Mesothelial cell of epicardium (in vitro differentiated cells): ENCODE data around the gene MTERF2. TPM values are rescaled to one million over a fixed set of nuclear protein-coding genes. Genes with fewer than 3 reads are reported as not detected.
A peak's percentile ranks its signal among the peaks of the same experiment; 100 is the strongest.

Experiments
- DNase-seq, 2 experiments: peaks; one replicate each; pipeline ENCODE4 v3.0.0; 2021; ENCODE audit warnings: low spot score in 2 of 2; ENCODE audit not compliant: unreplicated experiment in 2 of 2
- H3K27ac Mint-ChIP-seq: 2 replicates; pipeline ENCODE4 v1.8.0; 2021; ENCODE audit warnings: mixed read lengths
- H3K27me3 Mint-ChIP-seq: 2 replicates; pipeline ENCODE4 v1.8.0; 2021; ENCODE audit warnings: low read depth, mixed read lengths
- H3K36me3 Mint-ChIP-seq: 2 replicates; pipeline ENCODE4 v1.8.0; 2021; ENCODE audit warnings: mixed read lengths
- H3K4me1 Mint-ChIP-seq: 2 replicates; pipeline ENCODE4 v1.8.0; 2021; ENCODE audit warnings: mixed read lengths
- H3K4me3 Mint-ChIP-seq: 2 replicates; pipeline ENCODE4 v1.8.0; 2021; ENCODE audit warnings: mild to moderate bottlenecking, moderate library complexity, mixed read lengths
- H3K9me3 Mint-ChIP-seq: 2 replicates; pipeline ENCODE4 v1.8.0; 2021; ENCODE audit warnings: mixed read lengths
- total RNA-seq: library from RNA; stranded (reverse); gene quantifications from 3 replicates; pipeline ENCODE4 v1.2.1, GENCODE V29; 2021
- TF ChIP-seq, protein P1 (sequence below): fragments of 200-600 bp; sonication (generic); IDR thresholded peaks from one replicate; pipeline ENCODE4 v1.5.0; 2021; ENCODE audit warnings: antibody characterized with exemption; ENCODE audit not compliant: unreplicated experiment

MTERF2 gene
- total RNA-seq, 1 donor from 2014 or later = 24.5 TPM

DNA sequence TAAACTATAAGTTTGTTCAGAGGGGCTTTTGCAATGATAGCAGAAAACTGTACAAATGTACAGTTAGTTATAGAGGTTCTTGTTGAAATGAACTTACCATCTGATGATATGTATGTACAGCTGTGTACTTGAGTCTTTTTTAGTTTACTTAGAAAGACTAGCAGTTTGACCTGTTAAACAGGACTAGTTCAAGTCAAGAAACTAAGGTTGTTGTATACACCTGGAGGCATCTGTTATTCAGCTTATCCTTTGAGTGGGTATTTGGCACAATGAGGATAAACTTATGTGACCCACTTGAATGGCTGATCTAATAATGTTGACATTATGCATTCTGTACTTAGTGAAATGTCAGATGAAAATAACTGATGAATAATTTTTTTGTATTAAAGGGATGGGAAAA is 13.4 kb downstream of the MTERF2 start:
- Mint-ChIP-seq H3K27ac (no peak overlapping the region), H3K4me1 (peaks cover 11% of the 10 kb centered on the region), H3K27me3 (no peaks in the 10 kb centered on the region), H3K36me3 (peaks cover 20% of the 10 kb centered on the region), H3K9me3 (no peaks in the 10 kb centered on the region), H3K4me3 (no peak overlapping the region)
- TF ChIP-seq, protein P1, sequence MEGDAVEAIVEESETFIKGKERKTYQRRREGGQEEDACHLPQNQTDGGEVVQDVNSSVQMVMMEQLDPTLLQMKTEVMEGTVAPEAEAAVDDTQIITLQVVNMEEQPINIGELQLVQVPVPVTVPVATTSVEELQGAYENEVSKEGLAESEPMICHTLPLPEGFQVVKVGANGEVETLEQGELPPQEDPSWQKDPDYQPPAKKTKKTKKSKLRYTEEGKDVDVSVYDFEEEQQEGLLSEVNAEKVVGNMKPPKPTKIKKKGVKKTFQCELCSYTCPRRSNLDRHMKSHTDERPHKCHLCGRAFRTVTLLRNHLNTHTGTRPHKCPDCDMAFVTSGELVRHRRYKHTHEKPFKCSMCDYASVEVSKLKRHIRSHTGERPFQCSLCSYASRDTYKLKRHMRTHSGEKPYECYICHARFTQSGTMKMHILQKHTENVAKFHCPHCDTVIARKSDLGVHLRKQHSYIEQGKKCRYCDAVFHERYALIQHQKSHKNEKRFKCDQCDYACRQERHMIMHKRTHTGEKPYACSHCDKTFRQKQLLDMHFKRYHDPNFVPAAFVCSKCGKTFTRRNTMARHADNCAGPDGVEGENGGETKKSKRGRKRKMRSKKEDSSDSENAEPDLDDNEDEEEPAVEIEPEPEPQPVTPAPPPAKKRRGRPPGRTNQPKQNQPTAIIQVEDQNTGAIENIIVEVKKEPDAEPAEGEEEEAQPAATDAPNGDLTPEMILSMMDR = no peak
- DNase-seq = no peak

DNA sequence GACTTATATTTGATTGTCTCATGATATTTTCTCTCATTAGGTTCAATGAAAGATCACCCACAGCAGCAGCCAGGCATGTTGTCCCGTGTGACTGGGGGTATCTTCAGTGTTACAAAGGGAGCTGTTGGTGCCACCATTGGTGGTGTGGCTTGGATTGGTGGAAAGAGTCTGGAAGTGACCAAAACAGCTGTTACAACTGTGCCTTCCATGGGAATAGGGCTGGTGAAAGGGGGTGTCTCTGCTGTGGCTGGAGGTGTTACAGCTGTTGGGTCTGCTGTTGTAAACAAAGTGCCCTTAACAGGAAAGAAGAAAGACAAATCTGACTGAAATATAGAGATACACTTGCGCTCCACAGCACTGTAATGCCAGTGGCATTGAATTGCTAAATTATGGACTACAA is 15.9 kb downstream of the MTERF2 start:
- no peak for DNase-seq
- H3K4me3 Mint-ChIP-seq = no peak overlapping the region
- no peak overlapping the region for H3K27ac Mint-ChIP-seq
- no peaks in the 10 kb centered on the region for H3K4me1 Mint-ChIP-seq
- H3K27me3 Mint-ChIP-seq = no peaks in the 10 kb centered on the region
- no peaks in the 10 kb centered on the region for H3K9me3 Mint-ChIP-seq
- peaks cover 33% of the 10 kb centered on the region for H3K36me3 Mint-ChIP-seq
- TF ChIP-seq, protein P1 = no peak

DNA sequence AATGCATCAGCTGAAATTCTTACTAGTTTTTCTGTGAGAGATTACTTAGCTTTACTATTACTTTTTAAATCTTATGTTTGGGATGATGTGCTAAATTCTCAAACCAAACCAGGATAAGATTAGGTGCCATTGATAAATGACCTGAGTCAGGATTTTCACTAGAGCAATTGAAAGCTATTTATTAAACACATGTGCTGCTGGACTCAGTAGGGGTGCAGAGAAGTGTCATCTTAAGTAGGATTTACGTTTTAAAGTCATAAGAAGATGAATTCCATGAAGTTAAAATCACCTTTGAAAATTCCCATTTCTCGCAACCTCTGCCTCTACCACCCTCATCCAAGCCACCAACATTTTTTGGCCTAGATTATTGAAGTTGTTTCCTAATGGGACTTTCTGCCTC is 22.4 kb downstream of the MTERF2 start:
- H3K27ac Mint-ChIP-seq = no peak overlapping the region
- no peak for DNase-seq
- no peaks in the 10 kb centered on the region for H3K27me3 Mint-ChIP-seq
- H3K36me3 Mint-ChIP-seq = peaks cover 20% of the 10 kb centered on the region
- TF ChIP-seq, protein P1 = no peak
- no peak overlapping the region for H3K4me3 Mint-ChIP-seq
- peaks cover 25% of the 10 kb centered on the region for H3K4me1 Mint-ChIP-seq
- no peaks in the 10 kb centered on the region for H3K9me3 Mint-ChIP-seq

DNA sequence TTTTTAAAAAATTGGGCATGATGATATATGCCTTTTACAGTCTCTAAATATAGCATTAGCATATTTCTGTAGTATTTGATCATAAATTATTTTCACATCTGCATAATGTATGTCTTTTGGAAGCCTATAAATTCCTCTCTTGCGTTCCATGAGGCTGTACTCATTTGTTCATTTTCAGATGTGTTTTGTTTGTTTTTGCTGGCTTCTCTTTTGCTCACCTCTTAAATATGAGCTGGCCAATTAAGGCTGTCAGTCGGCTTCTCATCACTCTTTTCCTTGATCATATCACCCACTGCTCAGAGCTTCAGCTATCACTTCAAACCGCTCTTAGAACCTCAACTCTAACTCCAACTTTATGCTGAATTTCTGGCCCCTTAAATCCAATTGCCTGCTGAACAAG is 24.7 kb downstream of the MTERF2 start:
- Mint-ChIP-seq H3K36me3 (peaks cover 8% of the 10 kb centered on the region), H3K9me3 (no peaks in the 10 kb centered on the region), H3K4me1 (peaks cover 40% of the 10 kb centered on the region), H3K4me3 (no peak overlapping the region), H3K27ac (peak overlapping the region; percentile 36), H3K27me3 (no peaks in the 10 kb centered on the region)
- DNase-seq = no peak
- TF ChIP-seq, protein P1 = no peak

DNA sequence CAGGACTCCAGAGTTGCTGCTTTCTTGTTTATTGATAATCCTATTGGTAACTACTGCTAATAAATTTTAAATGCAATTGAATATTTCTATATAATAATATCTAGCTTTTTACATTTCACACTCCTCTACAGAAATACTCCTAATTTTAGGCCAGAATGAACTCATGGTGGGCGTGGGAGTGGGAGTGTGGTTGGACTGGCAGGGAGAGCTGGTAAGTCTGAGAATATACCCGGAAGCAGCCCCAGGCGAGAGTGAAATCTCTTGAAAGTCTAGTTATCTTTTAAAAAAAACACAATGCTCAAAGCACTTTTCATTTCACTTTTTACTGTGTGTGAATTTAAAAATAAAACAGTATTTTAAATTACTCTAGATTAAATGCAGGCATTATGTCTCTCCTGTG is 26.5 kb downstream of the MTERF2 start:
- no peaks in the 10 kb centered on the region for H3K9me3 Mint-ChIP-seq
- no peak overlapping the region for H3K4me3 Mint-ChIP-seq
- H3K36me3 Mint-ChIP-seq = peaks cover under 1% of the 10 kb centered on the region
- H3K4me1 Mint-ChIP-seq = peaks cover 44% of the 10 kb centered on the region
- TF ChIP-seq, protein P1 = no peak
- H3K27me3 Mint-ChIP-seq = no peaks in the 10 kb centered on the region
- no peak overlapping the region for H3K27ac Mint-ChIP-seq
- DNase-seq = no peak

DNA sequence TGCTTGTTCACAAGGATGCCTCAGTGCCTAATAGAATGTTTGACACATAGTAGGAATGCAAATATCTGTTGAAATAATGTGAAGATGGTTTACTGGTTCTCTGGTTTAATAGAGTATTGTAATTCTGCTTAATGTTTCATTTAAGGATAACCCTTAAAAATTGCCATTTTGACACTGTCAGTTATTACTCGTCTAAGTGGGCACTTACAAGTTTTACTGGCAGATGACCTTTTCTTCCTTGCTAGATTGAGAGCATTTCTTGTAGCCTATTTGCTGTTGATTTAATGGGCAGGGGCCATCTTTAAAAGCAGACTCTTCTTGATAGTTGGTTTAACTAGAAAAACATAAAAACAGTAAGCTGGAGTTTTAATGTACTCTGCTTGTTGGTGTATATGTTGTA is 29.4 kb downstream of the MTERF2 start:
- peak overlapping the region; percentile 99 for H3K4me3 Mint-ChIP-seq
- H3K9me3 Mint-ChIP-seq = no peaks in the 10 kb centered on the region
- H3K27me3 Mint-ChIP-seq = no peaks in the 10 kb centered on the region
- peaks cover 40% of the 10 kb centered on the region for H3K4me1 Mint-ChIP-seq
- TF ChIP-seq, protein P1 = no peak
- no peak for DNase-seq
- H3K36me3 Mint-ChIP-seq = no peaks in the 10 kb centered on the region
- H3K27ac Mint-ChIP-seq = peak overlapping the region; percentile 98
